IMR-90 (cell line): ENCODE results near the gene MBTPS1.

ENCODE experiments used
- CEBPB ChIP-seq: IDR thresholded peaks from 2 replicates; pipeline ENCODE4 v1.6.1; 2012; ENCODE audit warnings: low read depth, low read length, improper control_type of control experiment
- MAFK ChIP-seq: IDR thresholded peaks from 2 replicates; pipeline ENCODE4 v1.6.1; 2012; ENCODE audit warnings: low read depth, low read length, improper control_type of control experiment
- MXI1 ChIP-seq: IDR thresholded peaks from 2 replicates; pipeline ENCODE4 v1.6.1; 2012; ENCODE audit warnings: low read depth, mild to moderate bottlenecking, low read length, moderate library complexity, borderline replicate concordance
- POLR2A ChIP-seq: IDR thresholded peaks from 2 replicates; pipeline ENCODE4 v1.6.1; 2012; ENCODE audit warnings: mild to moderate bottlenecking, low read depth, low read length
- RAD21 ChIP-seq: IDR thresholded peaks from 2 replicates; pipeline ENCODE4 v1.6.1; 2012; ENCODE audit warnings: low read length, improper control_type of control experiment
- RFX5 ChIP-seq: IDR thresholded peaks from 2 replicates; pipeline ENCODE4 v1.8.0; 2012; ENCODE audit warnings: low read depth, mild to moderate bottlenecking, low read length, moderate library complexity
- SMC3 ChIP-seq: fragments of 150-350 bp; IDR thresholded peaks from 2 replicates; pipeline ENCODE4 v1.6.1; 2016; ENCODE audit warnings: low read depth, mild to moderate bottlenecking, antibody characterized with exemption, low read length, moderate library complexity
- TF ChIP-seq, protein P1 (sequence below): conservative IDR thresholded peaks from 2 replicates; pipeline ENCODE4 v1.5.1; 2012; ENCODE audit warnings: mild to moderate bottlenecking, low read depth, low read length, improper control_type of control experiment
- TF ChIP-seq, protein P2 (sequence below): fragments of 150-350 bp; IDR thresholded peaks from 2 replicates; pipeline ENCODE4 v1.6.1; 2017; ENCODE audit warnings: mild to moderate bottlenecking, antibody characterized with exemption, low read length, low read depth
- TF ChIP-seq, protein P3 (sequence below): fragments of 150-350 bp; IDR thresholded peaks from 2 replicates; pipeline ENCODE4 v1.6.1; 2016; ENCODE audit warnings: low read depth, mild to moderate bottlenecking, low read length, moderate library complexity, borderline replicate concordance

DNA sequence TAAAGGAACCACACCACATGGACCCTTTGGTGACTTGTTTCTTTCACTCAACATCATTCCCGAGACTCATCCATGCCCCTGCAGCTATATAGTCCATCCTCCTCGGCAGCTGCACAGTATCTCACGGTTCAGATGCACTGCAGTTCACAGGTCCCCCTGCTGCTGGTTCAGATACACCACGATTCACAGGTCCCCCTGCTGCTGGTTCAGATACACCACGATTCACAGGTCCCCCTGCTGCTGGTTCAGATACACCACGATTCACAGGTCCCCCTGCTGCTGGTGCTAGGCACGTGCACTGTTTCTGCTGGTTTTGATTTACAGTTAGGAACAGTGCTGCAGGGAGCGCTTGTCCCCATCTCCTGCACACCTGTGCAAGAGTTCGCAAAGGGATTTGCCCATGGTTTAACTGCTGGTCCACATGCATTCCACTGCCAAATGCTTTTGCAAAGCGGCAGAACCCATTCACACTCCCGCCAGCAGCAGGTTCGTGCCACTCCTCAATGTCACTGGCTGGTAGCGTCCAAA lies 24.5 kb upstream of the MBTPS1 start:
- TF ChIP-seq, protein P1, sequence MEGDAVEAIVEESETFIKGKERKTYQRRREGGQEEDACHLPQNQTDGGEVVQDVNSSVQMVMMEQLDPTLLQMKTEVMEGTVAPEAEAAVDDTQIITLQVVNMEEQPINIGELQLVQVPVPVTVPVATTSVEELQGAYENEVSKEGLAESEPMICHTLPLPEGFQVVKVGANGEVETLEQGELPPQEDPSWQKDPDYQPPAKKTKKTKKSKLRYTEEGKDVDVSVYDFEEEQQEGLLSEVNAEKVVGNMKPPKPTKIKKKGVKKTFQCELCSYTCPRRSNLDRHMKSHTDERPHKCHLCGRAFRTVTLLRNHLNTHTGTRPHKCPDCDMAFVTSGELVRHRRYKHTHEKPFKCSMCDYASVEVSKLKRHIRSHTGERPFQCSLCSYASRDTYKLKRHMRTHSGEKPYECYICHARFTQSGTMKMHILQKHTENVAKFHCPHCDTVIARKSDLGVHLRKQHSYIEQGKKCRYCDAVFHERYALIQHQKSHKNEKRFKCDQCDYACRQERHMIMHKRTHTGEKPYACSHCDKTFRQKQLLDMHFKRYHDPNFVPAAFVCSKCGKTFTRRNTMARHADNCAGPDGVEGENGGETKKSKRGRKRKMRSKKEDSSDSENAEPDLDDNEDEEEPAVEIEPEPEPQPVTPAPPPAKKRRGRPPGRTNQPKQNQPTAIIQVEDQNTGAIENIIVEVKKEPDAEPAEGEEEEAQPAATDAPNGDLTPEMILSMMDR: no peak
- TF ChIP-seq RFX5 (no peak), POLR2A (no peak), MXI1 (no peak), MAFK (no peak), CEBPB (no peak), SMC3 (no peak), RAD21 (no peak)
- TF ChIP-seq, protein P2, sequence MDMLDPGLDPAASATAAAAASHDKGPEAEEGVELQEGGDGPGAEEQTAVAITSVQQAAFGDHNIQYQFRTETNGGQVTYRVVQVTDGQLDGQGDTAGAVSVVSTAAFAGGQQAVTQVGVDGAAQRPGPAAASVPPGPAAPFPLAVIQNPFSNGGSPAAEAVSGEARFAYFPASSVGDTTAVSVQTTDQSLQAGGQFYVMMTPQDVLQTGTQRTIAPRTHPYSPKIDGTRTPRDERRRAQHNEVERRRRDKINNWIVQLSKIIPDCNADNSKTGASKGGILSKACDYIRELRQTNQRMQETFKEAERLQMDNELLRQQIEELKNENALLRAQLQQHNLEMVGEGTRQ: no peak
- TF ChIP-seq, protein P3, sequence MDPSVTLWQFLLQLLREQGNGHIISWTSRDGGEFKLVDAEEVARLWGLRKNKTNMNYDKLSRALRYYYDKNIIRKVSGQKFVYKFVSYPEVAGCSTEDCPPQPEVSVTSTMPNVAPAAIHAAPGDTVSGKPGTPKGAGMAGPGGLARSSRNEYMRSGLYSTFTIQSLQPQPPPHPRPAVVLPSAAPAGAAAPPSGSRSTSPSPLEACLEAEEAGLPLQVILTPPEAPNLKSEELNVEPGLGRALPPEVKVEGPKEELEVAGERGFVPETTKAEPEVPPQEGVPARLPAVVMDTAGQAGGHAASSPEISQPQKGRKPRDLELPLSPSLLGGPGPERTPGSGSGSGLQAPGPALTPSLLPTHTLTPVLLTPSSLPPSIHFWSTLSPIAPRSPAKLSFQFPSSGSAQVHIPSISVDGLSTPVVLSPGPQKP: no peak
